HG02870 (cell line): ENCODE results near the gene TRIM25.
"Not testable (repeated sequence)": the region's sequence is repeated elsewhere in the genome, so short reads cannot be mapped to it uniquely, and the experiment has no call there.

ENCODE experiments used
- ATAC-seq: cut with Tn5 transposase; IDR thresholded peaks from one replicate; pipeline ENCODE4 v1.9.1; 2021; ENCODE audit warnings: mild to moderate bottlenecking, moderate library complexity; ENCODE audit not compliant: unreplicated experiment

Gene TRIM25, protein sequence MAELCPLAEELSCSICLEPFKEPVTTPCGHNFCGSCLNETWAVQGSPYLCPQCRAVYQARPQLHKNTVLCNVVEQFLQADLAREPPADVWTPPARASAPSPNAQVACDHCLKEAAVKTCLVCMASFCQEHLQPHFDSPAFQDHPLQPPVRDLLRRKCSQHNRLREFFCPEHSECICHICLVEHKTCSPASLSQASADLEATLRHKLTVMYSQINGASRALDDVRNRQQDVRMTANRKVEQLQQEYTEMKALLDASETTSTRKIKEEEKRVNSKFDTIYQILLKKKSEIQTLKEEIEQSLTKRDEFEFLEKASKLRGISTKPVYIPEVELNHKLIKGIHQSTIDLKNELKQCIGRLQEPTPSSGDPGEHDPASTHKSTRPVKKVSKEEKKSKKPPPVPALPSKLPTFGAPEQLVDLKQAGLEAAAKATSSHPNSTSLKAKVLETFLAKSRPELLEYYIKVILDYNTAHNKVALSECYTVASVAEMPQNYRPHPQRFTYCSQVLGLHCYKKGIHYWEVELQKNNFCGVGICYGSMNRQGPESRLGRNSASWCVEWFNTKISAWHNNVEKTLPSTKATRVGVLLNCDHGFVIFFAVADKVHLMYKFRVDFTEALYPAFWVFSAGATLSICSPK

DNA sequence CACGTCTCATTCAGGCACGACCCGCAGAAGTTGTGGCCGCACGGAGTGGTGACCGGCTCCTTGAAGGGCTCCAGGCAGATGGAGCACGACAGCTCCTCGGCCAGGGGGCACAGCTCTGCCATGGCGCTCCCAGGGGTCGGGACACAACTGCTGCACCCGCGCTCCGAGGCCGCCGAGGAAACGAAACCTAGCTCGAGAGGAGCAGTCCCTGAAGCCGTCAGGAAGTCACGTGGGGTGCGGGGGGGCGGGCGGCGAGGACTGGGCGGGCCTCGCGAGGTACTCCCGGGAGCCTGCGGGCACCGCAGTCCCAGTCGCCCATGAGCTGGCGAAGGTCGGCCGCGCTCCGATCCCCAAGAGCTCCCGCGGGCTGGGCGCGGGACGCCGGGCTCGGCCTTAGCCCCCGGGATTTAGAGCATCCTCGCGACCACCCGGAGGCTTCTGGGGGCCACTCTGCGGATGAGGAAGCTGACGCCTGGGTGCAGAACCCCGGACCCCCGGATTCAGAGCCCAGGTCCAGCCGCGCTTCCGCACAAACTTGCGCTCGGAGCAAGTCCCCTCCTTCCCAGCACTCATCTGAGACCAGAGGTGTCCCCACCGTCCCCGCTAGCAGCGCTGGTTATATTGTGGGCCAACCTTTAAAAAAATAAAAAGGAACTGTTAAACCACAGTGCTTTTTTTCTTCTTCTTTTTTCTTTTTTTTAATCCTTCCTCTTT, at the start of gene TRIM25:
TRIM25 (minus strand) TSS at position 183 of the 714 bp plus-strand sequence; CDS start at position 122, 61 bp downstream.
- ATAC-seq = peak; percentile 63

DNA sequence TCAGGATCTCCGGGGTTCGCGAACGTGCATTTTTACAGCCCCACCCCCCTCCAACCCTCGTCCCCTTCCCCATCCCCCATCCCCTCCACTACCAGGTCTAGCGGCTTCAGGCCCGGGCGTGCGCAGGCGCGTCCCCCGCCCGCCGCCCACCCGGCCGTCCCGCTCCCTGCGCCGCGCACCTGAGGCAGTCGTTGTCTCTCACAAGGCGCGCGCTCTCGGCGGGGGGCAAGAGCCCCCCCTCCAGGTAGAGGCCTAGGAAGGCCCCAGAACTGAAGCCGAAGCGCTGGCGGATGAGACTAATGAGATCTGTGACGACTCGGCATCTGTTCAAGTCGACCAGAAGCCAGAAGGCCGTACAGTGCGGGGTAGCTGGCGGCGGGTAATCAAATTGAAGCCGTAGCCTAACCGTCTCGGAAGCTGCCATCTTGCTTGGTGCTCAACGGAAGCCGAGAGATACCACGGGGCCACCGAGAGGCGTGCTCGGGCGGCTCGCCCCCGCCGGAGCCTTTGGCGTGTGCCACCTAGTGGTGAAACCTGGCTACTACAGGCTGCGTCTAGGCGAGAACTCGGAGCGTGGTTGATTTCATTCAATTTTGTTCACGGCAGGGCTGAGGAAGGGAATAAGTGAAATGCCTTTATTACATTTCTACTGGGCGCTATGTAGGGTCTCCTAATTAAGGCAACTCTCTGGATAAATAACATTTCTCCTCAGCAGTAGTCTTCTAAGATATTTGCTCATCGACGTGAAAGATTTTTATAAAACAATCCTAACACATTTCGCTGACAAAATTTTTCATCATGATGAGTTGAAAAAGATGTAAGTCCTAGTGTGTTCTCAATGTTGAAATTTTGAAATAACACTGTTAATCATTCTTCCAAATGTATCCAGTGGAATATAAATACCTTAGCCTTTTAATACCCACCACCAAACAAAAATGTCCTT, 47.0 kb upstream of the TRIM25 start, which contains the start of gene COIL:
COIL (minus strand) TSS at position 455 of the 943 bp plus-strand sequence; CDS start at position 424, 31 bp downstream.
- ATAC-seq = peak; percentile 92

DNA sequence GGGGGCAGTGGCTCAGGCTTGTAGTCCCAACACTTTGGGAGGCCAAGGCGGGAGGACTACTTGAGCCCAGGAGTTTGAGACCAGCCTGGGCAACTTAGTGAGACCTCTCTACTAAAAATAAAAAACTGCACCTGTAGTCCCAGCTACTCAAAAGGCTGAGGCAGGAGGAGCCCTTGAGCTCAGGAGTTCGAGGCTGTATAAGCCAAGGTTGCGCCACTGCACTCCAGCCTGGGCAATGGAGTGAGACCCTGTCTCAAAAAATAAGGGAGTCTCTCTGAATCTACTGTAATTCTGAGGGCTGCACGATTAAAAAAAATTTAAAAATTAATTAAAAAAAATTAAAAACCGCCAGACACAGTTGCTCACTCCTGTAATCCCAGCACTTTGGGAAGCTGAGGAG, 43.1 kb upstream of the TRIM25 start:
- no peak for ATAC-seq

DNA sequence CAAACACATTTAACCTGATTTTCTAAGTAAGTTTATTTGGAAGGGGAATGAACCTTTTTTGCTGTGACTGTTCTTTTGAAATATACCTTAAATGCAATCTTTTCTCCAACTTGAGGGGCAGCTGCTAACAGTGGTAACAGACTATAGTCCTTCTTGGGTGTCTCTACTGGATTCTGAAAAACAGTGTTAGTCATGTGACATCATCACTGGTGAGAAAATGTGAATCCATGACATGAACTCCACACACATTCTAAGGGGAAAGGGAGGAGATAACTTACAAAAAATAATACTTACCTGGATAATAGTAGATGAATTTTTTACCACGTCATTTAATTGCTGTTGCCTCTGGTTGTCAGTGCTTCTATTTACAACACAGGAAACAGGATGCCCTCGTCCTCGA, 35.7 kb upstream of the TRIM25 start:
- ATAC-seq = no peak

DNA sequence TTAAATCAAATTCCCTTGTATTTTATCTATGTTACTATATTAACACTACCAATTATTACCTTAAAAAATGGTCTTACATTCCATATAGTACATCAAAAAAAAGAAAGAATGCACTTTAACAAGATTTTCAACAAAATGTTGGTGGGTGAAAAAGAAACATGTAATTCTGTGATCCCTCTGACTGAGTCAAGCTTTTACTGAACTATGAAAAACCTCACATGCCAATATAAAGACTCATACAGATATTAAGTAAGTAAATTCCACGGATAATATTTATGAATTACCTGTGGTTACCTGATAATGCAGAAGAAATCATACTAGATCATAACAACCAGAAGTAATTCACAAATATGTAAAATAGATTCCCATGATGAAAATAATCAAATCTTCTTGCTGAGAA, 34.6 kb upstream of the TRIM25 start:
- ATAC-seq = no peak

DNA sequence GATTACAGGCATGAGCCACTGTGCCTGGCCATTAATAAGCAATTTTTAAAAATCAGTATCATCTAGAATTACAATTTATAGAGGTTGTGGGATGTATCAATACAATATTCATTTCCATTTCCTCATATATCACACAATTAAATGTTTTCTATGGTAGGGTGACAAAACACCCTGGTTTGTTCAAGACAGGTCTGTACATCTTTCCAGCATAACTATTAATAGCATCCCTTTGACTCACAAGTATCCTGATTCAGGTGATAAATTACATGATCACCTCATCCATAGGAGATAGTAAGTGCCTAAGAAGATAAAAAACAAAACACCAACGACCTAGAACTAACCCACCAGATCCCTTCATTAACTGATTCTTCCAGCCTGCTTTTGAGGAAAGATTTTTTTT, 33.9 kb upstream of the TRIM25 start:
- ATAC-seq = no peak

DNA sequence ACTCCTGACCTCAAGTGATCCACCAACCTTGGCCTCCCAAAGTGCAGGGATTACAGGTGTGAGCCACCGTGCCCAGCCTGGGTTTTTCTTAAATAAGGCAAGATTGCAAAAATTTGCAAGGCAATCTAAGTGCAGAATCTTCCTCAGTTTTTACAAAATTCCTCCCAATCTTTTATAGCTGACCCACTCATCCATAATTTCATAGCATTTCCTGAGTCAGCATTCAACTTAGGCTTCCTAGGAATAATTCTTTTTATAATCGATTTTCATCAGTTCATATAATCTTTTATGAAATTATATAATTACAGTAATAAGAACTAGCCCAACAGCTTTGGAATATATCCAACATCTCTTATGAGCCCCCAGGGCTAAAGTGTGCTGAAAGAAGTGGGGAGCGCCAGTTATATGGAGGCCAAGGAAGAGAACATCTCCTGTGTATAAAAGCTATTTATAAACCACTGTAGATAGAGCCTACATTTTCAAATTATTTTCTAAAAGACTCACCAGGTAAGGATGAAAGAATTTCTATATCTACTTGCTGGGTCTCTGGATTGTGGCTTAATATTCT, 32.2 kb upstream of the TRIM25 start:
- no peak for ATAC-seq

DNA sequence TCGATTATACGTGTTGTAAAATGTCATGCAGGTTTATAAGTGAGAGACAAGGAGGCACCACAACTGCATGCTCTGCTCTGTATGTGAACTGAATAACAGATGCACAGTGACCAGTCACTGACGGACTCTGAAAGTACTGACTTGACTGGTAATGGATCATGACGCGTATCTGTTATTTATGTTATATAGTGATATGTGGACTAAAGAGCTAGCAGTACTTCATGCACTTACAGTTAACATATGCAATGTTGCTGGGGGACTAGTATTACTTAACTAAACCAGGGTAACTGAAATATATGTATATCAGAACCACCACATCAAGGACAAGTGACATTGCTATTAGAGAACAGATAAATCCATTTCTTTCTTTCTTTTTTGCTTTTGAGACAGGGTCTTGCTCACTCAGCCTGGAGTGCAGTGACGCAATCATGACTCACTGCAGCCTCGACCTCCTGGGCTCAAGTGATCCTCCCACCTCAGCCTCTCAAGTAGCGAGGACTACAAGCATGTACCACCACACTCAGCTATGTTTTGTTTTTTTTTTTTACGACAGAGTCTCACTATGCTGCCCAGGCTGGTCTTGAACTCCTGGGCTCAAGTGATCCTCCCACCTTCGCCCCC, 29.8 kb upstream of the TRIM25 start:
- ATAC-seq = no peak

DNA sequence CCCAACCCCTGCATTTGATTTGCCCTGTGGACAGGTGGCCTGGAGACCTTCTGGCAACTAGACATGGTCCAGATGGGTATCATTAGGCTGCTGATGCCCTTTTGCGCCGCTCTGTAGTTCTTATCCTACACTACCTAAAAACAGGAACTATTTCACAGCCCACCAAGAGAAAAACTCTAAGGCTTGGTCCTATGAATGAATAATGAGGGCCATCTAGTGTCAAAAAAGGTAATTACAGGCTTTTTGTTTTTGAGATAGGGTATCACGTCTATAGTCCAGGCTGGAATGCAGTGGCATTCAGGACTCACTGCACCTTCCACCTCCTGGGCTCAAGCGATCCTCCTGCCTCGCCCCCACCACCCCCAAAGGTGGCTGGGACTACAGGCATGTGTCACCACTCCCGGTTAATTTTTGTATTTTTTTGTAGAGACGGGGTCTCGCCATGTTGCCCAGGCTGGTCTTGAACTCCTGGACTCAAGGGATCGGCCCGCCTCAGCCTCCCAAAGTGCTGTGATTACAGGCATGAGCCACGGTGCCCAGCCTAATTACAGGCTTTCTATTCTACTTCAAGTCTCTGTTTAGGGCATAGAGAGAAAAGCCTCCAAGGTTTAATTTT, 26.1 kb upstream of the TRIM25 start:
- no peak for ATAC-seq

DNA sequence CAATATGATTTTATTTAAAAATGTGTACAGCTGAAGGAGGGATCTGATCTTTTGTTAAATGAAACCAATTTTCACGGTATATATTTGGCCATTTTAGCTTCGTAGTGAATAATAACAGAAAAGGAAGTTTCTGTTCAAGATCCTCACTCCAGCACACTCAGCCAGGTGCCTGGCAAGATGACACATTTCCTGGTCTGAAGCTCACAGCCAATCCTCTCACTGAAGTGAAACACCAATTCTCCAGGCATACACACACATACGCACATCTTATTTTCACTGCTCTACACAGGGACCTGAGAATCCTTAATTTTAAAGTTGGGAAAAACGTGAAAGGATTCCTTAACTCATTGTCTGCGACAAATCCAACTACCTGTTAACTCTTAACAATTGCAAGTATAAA, 24.4 kb upstream of the TRIM25 start:
- ATAC-seq = not testable (repeated sequence)

DNA sequence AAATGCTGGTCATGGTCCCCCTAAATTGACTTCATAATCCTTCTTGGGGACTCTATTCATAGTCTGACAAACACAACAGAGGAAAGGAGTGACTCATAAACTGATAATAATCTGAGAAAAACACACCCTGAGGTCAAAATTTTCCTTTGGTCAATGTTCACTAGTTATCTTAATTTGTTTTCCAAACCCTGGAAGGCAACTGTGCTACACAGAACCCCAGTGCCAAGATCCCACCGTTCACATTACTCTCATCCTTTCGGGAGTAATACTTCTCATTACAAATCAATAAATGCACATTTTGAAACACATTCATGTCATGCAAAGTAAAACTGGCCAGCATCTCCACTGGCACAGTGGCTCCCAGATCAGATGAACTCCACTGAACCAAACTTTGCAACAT, 23.8 kb upstream of the TRIM25 start:
- ATAC-seq = no peak

DNA sequence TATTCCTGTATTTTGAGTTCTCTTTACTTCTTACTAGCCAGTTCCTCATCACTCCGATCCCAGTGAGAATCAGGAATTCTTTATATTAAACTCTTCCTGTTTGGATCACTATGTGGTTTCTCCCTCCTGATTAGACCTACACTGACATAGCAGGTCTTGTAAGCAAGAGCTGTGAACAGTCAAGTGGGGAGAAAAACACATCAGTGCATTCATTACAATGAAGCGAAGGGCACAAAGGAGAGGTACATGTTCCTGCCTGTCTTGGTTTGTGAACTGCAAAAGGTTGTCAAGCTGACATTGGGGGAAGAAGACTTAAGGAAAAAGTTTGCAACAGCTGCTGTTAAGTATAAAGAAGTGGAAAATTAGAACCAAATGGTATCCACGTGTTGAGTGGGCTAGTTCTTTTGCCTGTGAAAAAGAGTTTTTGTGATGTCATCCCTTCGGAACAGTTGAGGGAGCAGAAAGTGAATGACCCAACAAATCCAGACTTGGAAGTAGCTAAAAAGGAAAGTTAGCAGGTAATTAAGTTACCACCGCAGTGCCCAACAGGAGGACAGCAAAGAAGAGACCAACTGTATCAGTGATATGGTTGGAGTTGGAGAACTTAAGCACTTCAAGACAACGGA, 23.0 kb upstream of the TRIM25 start:
- ATAC-seq = no peak

DNA sequence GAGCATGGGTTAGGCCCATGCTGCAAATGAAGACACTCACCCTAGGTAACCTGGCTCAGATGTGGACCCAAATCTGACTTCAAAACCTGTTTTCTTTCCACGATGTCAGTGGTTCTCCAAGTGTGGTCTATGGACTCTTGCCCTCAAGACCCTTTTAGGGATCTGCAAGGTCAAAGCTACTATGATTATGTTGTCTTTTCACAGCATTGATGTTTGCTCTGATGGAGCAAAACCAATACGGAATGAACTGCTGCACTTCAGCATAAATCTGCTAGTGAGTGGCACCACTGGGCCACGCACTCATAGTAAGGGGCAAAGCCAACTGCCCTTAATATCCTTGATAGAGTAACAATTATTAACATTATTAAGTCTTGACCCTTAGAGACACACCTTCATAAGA, 21.6 kb upstream of the TRIM25 start:
- no peak for ATAC-seq

DNA sequence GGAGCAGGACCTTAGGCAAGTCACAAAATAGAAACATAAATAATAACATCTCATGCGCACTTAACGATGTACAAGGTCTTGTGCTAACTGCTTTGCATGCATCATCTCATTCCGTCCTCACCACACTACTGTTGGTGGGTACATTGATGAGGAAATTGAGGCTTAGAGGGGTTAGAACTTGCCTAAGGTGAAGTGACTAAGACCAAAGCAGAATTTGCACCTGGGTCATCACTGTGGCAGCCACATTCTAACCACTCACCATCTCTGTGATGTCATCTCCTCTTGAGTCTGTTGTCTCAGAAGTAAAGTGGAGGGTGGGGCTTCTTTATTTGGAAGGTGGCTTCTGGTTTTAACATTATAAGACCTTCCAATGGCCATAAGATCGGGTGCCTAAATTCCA, 20.4 kb upstream of the TRIM25 start:
- no peak for ATAC-seq

DNA sequence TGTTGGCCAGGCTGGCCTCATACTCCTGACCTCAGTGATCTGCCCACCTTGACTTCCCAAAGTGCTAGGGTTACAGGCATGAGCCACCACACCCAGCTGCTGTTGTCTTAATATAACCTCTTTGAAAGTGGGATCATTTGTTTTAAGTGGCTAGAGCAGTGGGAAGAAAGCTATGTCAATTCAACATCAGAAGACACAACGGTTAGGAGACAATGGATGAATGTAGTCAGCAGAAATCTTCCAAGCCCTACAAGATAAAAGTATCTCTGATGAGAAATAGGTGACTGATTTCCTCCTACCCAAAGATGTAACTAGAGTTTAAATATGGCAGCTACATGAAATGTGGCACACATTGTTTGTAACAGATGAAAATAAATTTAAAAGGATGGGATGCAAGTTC, 20.0 kb upstream of the TRIM25 start:
- ATAC-seq = no peak

DNA sequence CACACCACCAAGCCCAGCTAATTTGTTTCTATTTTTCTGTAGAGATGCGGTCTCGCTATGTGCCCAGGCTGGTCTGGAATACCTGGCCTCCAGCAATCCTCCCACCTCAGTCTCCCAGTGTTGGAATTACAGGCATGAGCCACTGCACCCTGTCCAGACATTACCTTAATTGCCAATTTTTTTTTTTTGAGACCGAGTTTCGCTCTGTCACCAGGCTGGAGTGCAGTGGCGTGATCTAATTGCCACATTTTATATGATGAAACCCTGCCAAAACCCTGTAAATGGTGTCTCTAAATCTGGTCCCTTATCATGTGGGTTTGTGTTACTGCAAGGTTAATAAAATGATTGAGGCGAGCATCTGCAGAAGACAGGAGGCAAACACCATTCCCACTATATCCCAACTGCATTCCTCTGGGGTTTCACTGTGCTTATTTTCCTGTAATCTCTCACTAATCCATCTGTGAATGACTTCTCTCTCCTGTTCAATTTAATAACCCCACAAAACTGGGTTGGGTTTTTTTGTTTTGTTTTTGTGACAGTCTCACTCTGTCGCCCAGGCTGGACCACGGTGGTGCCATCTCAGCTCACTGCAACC, 19.4 kb upstream of the TRIM25 start:
- no peak for ATAC-seq

DNA sequence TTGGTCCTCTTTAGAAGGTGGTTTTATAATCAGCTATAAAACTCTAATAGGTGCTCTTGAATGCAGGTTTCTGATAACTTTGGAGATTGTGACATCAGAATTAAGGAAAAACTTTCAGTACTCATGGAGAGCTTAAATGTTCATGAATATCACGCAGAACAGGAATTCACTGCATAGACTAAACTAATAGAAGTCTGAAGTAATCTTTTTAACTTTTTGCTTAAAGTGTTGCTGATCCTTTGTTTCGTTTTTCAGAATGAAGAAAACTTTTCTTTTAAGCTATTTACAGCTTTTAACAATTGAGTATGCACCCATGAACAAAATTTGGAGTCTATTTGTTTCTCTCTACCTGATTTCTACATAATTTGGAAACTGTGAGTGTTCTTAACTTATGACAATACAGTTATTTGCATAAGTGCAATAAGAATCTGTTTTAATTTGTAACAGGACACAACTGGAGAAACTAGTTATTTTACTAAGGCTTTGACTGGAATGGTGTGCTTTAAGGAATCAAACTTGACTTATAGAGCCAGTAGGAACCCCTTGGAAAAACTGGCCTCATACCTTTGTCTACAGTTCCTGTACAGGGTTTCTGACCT, 17.0 kb upstream of the TRIM25 start:
- ATAC-seq = no peak

DNA sequence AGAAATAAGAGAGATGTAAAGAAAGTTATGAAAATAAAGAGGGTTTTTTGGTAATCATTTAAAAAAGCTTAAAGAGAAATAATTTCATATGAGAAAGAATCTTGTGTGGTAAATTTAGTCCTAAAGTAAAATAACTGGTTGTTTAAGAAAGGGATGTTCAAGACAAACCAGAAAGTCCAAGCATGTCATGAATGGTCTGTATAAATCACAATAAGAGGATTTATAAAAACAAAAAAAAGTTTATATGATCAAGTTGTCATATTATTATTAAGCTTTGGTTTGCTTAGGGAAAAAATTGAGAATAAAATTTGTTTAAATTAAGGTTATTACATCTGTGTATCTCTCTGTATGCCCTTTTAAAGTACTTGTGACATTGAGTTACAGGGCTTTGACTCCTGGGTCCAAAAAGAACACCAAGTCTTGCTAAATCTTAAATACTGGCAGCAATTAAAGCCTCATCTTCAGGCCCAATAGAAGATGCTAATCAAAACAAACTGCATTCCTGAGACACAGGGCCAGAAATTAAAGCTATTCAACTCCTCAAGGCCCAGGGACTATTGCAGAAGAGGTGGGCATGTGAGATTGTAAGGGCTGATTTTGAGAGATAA, 15.6 kb upstream of the TRIM25 start:
- no peak for ATAC-seq
